Stimulated activated CD4-positive, alpha-beta T cell treated with anti-CD3 and anti-CD28 coated beads, Interleukin-12 subunit alpha, Interleukin-12 subunit beta, amount 100 ng/mL, for 48 hours (primary cell): ENCODE results near the gene AUP1.
A peak's percentile ranks its signal among the peaks of the same experiment; 100 is the strongest.
"Not testable (repeated sequence)": the region's sequence is repeated elsewhere in the genome, so short reads cannot be mapped to it uniquely, and the experiment has no call there.

Experiments used
- DNase-seq, 3 donors: peaks; one replicate each; pipeline ENCODE4 v3.0.0-alpha.2; 2020; ENCODE audit warnings: low read depth in 2 of 3, low spot score in 1 of 3

AUP1 gene, protein sequence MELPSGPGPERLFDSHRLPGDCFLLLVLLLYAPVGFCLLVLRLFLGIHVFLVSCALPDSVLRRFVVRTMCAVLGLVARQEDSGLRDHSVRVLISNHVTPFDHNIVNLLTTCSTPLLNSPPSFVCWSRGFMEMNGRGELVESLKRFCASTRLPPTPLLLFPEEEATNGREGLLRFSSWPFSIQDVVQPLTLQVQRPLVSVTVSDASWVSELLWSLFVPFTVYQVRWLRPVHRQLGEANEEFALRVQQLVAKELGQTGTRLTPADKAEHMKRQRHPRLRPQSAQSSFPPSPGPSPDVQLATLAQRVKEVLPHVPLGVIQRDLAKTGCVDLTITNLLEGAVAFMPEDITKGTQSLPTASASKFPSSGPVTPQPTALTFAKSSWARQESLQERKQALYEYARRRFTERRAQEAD

DNA sequence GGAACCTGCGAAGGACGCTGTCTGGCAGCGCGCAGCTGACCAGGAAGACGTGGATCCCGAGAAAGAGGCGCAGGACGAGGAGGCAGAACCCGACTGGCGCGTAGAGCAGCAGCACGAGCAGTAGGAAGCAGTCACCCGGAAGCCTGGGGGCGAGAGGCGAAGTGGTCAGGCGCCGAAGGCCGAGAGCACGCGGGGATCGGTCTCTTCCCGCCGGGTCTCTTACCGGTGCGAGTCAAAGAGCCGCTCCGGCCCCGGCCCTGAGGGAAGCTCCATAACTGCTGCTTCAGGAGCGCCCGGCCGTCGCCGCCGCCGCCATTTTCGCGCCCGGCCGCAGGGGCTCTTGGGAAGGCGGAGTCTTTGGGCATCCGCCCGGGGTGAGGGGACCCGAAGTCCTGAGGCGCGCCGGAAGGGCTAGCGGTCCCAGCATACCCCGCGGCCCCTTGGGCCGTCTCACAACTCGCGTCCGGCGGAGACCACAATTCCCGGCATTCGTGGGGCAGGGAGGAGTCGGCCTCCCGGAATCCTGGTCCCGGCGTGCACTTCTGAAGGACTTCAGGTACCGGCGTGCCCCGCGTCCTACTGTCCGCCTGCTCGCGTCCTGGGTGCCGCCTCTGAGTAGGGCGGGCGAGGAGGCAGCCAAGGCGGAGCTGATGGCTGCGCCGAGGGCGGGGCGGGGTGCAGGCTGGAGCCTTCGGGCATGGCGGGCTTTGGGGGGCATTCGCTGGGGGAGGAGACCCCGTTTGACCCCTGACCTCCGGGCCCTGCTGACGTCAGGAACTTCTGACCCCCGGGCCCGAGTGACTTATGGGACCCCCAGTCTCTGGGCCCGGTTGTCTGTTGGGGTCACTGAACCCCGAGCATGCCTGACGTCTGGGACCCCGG lies at the start of gene AUP1, which contains the start of gene HTRA2:
Gene AUP1, minus strand, starts transcription at position 350 of the 882 bp plus-strand sequence. Its CDS starts 77 bp downstream, at position 273.
Gene HTRA2, plus strand, starts transcription at position 577 of the 882 bp plus-strand sequence. Its CDS starts 74 bp downstream, at position 651.
- DNase-seq: peak; percentile 86 to 94 (median 92)

GRCh38 chr2:74578408-74578807 lies 48.9 kb upstream of the AUP1 start:
- DNase-seq: no peak

DNA sequence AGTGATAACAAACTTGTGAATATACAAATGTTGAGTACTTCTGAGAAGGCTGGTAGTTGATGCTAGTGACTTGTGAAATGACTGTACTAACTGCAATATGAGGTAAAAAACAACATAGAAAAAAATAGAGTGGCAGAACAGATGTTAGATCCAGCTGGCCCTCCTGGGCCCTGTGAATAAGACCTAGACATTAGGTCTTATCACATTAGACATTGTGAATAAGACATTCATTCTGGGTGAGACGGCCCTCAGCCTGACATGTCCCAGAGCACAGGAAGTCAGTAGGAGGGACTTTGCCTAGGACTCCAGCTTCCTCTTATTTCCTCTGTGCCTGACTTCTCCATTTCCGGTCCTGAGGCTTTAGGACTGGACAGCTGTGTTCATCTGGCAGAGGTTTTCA lies 47.9 kb upstream of the AUP1 start:
- DNase-seq: no peak

DNA sequence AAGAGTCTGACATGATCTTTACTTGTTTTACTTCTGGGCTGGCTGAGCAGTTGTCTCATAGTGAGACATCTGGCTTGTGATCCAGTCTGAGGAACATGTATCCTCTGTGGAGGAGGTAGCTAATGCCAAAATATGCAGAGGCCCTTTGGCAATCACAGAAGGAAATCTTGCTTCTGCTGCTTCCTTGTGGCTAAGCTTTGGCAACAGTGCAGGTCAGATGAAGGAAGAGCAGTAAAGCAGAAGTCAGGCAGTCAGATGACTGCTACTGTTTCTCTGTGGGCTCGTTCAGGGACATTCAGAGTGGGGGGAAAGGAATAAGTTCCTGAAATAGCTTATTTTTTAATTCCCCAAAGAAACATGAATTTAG lies 47.3 kb upstream of the AUP1 start:
- no peak for DNase-seq

DNA sequence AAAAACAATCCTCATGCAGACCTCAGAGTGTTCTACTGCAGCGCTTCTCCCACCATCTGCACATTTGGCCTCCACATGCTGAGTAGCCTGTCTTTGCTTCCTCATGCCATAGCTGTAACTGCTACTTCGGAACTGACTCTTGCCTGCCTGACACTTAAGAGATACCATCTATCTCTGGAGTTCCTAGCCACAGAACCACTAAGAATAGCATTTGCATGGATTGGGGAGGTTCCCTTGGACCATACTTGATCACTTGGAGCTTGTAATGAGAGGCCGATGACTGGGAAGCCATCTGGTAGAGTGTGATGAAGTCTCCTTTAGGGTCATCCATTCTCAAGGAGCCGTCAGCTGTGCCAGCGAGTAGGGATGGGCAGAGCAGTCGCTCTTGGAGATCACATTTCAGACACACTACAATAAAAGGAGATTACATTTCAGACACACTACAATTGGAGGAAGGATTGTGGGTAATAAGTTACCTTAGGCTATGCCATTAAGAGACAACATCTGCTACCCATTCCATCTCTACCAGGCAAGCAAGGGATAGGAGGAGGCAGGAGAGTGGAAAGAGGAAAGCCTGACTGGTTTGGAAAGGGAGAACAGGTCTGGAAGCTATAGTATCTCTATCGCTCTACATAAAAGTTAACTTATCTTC lies 46.8 kb upstream of the AUP1 start:
- DNase-seq: no peak

GRCh38 chr2:74575320-74575719 lies 45.8 kb upstream of the AUP1 start:
- no peak for DNase-seq

DNA sequence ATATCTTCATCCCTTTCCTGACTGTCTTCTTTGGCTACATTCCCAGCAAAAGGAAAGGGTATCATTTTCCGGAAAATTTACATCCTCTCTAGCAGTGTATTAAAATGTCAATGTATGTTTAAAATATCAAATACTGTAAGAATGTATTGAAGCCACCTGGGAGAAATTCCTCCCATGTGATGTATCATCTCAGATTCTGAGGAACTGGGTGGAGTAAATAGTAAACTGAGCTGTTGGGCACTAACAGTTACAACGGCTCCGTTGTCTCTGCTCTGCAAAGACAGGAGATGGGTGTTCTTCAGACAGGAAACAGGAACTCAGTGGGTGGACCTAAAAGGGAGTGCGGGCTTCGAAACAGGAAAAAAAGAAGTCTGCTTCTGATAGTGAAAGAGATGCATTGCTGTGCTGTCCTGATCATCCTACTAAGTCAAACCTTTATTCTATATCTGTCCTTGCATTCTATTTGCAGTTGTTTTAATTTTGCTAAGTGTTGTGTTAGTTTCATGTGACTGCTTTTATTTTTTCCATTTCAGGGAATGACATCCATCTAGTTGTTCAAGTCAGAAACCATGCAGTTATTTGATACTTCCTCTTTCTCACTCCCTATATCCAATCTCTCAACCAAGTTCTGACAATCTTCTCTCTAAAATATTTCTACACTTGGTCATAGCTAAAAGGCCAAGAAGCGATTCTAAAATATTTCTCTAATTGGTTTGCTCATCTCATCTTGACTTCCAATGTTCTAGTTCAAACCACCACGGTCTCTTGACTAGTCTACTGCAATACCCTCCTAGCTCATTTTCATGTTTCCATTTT lies 44.4 kb upstream of the AUP1 start:
- DNase-seq: peak in 1 of 3 donors; percentile 33

GRCh38 chr2:74572178-74572925 lies 42.8 kb upstream of the AUP1 start:
- DNase-seq: no peak

DNA sequence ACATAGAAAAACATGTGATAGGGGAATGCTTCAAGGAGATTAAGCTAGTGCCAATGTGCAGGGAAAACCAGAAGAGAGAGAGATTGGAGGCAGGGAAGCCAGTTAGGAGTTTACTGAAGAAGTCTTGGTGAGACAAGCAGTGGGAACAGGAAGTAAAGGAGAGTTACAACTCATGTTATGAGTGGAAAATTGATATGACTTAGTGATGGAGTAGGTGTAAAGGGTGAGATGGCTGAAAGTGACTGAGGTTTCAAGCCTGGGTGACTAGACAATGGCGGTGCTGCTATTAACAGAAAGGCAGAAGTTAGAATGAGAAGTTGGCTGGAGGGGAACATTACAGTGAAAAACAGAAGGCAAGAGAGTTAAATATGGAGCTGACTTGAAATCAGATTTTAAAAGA lies 41.6 kb upstream of the AUP1 start:
- DNase-seq: no peak

DNA sequence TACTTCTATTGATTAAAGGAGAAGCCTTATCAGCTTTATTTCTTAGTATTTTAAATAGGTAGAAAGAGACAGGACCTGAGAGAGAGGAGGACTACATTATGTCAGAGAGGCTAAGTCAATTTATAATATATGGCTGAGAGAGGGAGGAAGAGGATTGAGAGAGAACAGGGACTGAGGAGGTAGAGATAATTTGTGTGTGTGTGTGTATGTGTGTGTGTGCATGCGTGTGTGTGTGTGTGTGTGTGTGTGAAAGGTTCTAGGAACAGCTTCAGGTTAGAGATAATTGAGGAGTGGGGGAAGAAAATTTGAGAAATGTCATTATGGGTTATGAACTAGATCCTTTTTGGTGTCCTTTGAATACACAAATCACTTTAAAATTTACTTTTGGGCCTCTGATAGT lies 40.2 kb upstream of the AUP1 start:
- no peak for DNase-seq

GRCh38 chr2:74567881-74568280 lies 38.4 kb upstream of the AUP1 start:
- DNase-seq: no peak

GRCh38 chr2:74566754-74567085 lies 37.2 kb upstream of the AUP1 start:
- DNase-seq: no peak

DNA sequence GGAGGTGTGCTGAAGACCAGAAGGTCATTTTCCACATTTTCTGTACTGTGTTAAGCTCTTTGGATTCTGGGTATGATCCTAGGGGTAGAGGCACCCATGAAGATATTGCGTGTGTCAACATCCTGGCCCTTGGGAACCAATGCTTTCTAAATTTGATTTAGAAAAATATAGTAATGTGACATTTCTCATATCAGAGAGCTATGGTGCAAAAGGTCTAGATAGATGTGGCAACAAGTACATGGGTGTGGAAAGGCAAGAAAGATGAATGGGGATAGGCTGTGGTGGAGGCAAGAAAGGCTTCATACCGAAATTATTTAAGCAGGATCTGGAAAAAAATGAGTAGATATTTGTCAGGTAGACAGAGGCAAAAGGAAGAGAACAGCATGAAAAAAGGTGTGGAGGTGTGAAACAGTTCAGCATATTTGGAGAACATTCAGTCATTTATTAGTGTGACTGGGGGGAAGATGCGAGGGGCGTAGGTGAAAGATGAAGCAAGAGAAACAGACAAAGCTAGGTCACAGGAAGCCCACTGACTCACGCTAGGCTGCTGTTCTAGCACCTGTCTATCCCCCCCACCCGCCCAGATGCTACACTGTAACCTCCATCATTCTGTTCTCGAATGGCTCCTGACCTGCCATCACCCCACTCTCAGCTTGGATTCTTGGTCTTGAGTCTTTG lies 36.7 kb upstream of the AUP1 start:
- DNase-seq: no peak

GRCh38 chr2:74564222-74564621 lies 34.7 kb upstream of the AUP1 start:
- DNase-seq: no peak

DNA sequence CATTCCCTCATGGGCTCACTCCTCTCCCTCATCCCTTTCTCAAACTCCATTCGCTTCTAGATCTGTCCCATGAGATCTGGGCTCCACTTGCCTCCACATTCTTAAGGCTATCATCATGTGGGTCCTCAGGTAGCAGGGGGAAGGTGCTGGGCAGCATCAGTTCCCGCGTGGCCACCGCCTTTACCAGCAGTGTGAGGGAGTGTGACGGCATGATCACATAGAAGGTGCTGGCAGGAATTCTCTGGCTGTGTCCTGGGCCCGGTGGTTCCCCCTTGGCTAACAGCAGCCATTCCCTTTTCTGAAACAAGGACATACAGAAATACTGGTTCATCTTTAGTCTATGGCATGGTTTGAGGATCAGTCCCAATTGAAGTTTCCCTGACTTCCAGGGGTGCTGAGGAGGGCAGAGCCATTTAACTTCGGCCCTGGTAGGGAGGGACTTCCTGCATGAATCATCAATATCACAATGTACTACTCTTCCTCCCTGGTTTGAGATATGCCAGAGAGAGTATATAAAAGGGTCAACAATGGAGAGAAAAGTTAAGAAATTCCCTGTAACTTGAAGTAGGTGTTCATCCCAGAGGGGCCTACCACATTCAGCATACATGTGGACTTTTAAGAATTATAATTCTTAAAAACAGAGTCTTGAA lies 32.7 kb upstream of the AUP1 start:
- DNase-seq: no peak

GRCh38 chr2:74561022-74561421 lies 31.5 kb upstream of the AUP1 start:
- not testable (repeated sequence) for DNase-seq

- no peak for DNase-seq
Measured at GRCh38 chr2:74560591-74560990, 31.1 kb upstream of the AUP1 start.

DNA sequence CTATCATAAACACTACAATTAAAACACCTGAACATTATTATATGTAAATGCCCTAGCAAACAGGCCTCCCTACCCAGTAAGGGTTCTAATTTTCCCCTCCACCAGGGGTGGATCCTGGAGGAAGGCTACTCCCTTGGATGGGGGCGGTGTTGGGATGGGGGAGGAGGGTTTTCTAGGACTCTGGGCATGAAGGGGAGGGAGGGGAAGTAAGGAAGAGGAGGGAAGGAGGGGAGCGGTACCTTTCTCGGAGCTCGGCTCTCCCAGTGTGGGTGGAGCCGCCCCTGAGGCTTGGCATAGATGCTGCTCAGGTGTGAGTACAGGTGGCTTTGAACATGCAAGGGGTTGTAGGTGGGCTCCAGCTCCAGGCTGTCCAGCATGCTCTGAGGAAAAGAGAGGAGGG lies 30.4 kb upstream of the AUP1 start:
- DNase-seq: no peak
